Pulmonary artery endothelial cell (primary cell): ENCODE results near the gene SUN3. TPM values are rescaled to one million over a fixed set of nuclear protein-coding genes. Genes with fewer than 3 reads are reported as not detected.
A peak's percentile ranks its signal among the peaks of the same experiment; 100 is the strongest.

Experiments used
- DNase-seq: peaks from one replicate; pipeline ENCODE4 v3.0.0-alpha.2; 2011; ENCODE audit warnings: low read depth, low spot score
- total RNA-seq: library from RNA; depleted of rRNA; stranded (reverse); fragments of >200 nt; gene quantifications from 2 replicates; pipeline ENCODE4 v1.2.3, GENCODE V29; 2014

SUN3 gene
- total RNA-seq, 1 donor from 2014 or later: not detected

DNA sequence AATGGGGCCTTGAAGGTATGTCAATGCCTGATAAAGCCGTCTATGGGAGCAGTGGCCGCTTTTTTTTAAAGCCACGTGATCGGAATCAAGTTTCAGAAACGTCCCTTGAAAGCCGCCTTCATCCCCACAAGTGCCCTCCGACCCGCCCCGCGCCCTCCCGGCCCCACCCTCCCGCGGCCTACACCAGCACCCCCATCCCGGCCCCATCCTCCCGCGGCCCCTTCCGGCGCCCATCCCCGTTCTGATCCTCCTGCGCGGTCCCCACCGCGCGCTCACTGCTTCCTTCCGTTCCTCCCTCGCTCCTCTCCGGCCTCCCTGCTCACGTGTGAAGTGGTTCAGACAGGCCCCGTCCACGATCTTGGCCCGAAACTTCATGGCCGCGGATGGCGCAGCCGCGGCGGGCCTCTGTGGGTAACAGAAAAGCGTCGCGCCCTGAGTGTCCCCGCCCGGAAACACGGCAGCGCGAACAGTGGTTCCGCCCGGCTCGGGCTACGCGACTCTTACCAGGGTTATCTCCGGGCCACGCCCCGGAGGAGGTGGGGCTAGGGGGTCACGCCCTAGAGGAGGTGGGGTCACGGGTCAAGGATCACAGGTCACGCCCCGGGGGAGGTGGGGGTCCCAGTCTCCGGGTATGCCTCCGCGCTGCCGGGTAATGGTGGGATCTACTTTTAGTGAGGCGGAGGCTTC is 49.6 kb downstream of the SUN3 start, which contains the start of gene HUS1:
TSS of gene HUS1 (minus strand) at position 471 of the 687 bp plus-strand sequence. CDS start at position 375, 96 bp downstream.
- DNase-seq: peak; percentile 26

GRCh38 chr7:47978790-47979144 is 50.1 kb downstream of the SUN3 start:
- DNase-seq: no peak

DNA sequence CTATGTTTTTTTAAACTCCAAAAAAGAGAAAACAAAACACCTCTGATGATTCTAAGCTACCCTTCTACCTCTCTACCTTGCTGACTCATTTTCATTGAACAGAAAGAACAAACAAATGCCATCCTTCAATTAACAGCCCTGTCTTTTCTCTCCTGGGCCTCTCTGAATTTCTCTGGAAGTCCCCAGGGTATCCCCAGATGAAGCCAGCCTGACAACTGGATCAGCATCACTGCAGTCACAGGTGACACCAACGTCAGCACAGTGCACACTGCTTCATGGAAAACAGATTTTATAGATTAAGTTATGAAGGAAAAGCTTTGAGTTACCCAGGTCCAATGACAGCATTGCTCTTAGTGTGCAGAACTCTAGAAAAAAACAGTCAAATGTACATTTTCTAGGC is 55.2 kb downstream of the SUN3 start:
- DNase-seq: no peak

- DNase-seq: no peak
Measured at GRCh38 chr7:47970761-47971160, 58.1 kb downstream of the SUN3 start.

DNA sequence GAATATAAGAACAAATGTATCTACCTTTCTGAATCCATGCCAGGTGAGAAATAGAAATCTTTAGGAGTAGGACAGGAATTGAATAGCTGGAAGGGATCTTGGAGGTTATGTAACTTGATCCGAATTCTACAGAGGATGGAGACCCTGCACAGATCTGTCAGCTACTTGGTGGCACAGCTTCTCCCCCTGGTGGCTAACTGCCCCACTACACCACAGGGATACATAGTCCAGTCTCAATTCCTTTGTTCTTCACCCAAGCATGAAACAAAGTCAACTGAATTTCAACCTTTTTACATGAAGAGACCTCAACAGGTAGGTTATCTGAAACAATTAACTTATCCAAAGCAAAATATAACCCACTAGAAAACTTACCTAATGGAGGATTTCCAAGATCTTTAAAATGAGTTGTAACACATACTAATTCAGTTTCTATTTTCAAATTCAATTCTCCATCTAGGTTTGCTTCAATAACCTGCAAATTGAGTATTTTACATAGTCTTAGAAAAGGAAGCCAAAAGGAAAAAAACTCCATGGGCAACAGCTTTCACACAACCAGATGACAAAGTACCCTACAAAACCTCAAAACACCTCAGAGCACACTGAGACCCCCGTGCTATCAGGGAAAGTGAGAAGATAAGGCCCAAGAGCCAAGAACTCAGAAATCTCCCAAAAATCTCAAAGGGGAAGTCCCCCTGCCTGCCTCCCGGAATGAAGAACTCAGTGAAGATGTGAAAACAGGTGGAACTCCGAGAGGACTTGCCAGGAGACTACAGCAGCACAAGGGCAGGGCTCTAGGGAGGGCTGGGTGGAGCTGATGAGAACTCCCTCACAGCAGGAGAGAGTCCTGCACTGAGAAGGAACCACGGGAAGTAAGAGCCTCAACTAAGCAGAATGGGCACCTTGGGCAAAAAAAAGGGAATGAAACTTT is 59.8 kb downstream of the SUN3 start:
- DNase-seq: peak; percentile 69

DNA sequence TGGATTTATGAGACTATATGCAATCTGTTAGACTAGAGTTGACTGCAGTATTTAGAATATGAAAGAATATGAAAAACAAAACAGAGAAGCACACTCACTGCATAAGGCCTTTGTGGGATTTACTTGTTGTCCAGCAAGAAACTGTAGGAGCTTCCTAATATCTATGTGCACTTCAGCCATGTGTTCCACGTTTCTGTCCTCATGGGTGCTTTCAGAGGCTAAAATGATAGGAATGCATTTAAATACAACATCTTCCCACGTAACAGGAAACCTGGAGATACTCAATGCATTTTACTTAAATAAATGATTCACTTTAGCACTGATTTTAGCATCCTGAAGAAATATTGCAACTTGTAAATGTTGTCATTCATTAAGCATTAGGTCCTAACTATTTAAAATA is 61.2 kb downstream of the SUN3 start:
- DNase-seq: no peak

DNA sequence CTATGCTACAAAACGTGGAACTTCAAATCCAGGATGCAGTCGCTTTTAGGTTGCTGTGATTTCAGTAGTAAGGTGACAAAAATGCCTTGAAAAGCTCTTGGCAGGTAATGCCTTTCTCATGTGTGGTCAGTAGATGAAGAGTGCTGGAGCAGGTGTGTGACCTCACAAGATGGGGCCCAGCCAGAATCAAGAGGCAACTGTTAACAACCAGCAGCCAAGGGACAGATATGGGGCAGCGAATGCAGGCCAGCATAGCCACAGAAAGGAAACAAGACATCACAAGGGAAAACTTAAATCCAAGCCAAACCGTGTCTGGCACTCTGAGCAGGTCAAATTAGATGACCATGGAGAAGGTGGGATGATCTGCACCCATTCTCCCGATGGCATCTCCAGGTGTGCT is 61.8 kb downstream of the SUN3 start:
- DNase-seq: no peak

DNA sequence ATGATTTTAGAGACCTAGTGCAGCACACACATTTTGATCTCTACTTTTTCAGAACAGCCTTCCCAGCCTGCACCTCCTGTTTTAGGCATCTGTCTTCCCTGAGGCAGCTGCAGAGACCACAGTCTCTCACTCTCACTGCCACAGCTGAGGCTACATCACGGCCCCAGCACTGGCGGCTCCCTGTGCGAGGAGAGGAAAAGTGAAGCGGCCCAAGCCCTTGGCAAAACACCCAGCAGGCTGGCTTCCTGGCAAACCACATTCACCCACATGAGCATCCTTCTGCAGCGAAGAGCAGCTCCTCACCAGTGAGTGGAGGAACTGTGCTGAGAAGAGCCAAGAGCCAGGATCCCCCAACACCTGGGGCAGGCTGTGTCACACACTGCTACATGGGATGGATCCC is 63.5 kb downstream of the SUN3 start:
- DNase-seq: no peak

- no peak for DNase-seq
Measured at GRCh38 chr7:47962262-47962661, 66.6 kb downstream of the SUN3 start.

DNA sequence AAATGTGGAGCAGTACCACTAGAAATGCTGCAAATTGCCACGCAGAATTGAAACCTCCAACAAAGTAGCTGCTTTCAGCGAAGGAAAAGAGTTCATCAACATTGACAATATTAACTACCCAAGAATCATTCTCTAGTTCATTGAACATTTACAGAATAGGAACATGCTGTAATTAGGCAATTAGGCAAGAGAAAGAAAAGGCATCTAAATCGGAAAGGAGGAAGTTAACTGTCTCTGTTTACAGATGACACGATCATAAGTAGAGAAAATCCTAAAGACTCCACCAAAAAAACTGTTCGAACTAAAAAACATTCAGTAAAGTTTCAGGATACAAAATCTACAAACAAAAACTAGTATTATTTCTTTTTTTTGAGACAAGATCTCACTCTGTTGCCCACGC is 71.8 kb downstream of the SUN3 start:
- no peak for DNase-seq

DNA sequence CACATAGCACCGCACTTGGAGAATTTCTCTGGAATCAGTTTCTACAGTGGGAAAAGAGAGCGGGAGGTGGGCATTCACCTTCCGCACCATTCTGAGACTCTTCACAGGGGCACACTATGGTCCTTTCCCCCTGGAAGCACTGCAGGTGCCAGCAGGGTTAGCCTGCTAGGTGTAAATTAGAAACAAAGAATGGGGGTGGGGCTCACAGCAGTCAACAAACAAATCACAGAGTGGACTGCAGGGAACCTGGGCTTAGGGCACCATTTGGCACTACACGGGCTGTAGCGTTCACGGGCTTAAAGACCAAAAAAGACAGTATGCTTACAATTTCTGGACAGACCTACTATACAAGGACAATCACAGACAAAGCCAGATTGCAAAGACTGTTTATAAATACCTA is 72.7 kb downstream of the SUN3 start:
- DNase-seq: no peak

- no peak for DNase-seq
Measured at GRCh38 chr7:47954231-47954911, 74.5 kb downstream of the SUN3 start.

DNA sequence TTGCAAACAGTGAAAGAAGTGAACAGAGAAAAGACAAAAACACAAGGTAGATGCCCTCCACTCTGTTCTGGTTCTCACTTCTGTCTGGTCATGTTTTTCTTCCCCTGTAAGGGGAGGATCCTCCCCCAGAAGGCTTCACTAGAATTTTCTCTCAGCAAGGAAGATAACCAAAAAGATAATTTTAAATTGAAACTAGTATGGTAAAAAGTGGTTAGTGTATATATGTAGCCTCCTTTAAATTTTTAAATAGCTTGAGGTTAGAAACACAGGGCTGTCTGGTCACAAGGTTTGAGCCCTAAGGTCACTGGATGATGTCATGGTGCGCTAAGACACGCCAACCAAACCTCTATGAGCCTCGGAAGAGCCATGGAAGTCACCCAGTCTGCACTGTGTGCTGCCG is 75.1 kb downstream of the SUN3 start:
- no peak for DNase-seq

DNA sequence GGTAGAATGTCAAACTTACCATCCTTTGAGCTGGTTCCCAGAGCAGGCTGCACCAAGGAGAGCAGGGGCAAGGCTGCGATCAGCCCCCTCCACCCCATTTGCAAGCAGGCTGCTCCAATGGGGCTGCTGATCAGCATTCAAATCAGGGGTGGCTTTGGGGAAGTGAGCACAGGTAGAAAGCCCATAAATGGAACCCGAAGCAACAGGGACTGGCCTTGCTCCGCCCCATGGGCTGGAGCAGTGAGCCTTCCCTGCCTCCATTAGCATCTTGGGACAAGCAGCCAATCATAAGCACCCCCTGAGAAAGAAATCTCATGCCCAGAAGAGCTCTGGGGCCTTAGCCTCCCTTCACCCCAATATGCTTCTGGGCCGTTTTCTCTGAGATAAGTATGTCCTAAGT is 76.7 kb downstream of the SUN3 start:
- no peak for DNase-seq

- DNase-seq: no peak
Measured at GRCh38 chr7:47951374-47951773, 77.5 kb downstream of the SUN3 start.

DNA sequence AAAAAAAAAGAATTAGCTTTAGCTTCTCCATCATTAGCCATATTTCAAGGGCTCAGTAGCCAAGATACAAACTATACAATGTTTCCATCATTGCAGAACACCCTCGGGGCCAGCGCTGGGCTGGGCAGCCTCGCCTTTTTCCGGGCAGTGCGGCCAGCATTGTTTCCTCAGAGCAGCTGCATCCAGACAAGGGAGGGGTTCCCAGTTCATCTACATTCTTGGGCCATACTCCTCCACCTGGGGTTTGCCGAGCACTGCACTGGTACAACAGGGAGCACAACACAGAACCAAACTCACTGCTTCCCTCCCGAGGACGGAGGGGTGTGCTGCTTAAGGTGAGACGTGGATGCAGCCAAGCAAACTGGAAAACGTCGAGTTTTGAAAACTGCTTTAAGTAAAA is 78.2 kb downstream of the SUN3 start:
- peak; percentile 84 for DNase-seq

DNA sequence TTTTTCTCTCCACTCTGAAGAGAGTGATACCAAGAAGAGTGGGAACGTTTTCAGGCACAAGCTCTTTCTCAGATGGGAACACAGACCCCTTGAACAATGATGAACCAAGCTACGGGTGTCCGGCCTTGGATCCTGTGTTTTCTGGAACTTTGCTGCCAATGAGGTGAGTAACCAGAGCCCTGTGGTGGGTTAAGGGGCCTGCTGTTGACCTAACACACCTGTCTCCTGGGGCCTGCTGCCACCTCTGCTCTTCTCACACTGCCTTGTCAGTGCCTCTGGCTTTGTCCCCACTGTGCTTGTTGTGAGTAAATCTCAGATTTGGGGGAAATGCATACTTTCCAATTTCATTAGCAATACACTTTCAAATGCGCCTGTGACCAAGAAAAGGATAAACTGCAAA is 79.2 kb downstream of the SUN3 start:
- no peak for DNase-seq

DNA sequence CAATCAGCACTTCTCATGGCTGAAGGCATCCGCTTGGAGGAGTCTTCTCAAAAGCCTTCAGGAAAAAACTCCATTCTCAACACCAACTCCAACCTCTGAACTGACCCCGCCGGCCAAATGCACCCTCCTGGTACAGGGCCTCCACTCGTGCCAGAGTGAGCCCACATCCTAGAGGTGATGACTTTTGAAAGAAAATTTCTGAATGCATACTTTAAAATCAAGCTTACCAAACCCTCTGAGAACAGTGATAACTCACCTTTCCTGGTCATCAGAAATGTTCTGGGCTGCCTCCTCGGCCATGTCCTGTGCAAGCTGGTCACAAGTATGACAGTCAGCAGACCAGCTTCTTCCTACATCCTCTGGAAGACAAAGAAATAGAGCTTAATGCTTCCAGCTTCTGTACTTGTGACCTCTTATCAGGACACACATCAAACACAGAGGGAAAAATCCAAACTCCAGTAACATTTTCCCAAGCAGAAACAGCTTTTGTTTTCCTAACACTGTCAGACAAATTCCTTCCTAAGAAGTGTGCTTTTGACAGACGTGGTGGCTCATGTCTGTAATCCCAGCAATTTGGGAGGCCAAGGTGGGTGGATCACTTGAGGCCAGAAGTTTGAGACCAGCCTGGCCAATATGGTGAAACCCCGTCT is 80.6 kb downstream of the SUN3 start, which contains the start of gene PKD1L1:
TSS of gene PKD1L1 (minus strand) at position 326 of the 650 bp plus-strand sequence. CDS start at position 300, 26 bp downstream.
- peak; percentile 67 for DNase-seq

DNA sequence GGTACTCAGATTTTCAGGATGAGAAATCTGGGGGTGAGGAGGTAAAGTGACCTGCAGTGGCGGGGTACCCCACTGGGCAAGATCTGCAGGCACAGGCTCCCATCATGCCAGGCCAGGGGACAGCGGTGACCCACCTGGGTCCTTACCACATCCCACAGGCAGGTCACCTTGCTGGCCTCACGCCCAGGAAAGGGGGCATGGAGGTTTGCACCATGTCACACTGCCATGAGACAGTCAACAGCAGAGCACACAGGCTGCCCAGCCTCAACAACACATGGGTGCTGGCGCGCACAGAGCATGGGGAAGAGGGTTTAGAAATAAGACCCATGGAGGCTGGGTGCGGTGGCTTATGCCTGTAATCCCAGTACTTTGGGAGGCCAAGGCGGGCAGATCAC is 81.6 kb downstream of the SUN3 start:
- DNase-seq: no peak

DNA sequence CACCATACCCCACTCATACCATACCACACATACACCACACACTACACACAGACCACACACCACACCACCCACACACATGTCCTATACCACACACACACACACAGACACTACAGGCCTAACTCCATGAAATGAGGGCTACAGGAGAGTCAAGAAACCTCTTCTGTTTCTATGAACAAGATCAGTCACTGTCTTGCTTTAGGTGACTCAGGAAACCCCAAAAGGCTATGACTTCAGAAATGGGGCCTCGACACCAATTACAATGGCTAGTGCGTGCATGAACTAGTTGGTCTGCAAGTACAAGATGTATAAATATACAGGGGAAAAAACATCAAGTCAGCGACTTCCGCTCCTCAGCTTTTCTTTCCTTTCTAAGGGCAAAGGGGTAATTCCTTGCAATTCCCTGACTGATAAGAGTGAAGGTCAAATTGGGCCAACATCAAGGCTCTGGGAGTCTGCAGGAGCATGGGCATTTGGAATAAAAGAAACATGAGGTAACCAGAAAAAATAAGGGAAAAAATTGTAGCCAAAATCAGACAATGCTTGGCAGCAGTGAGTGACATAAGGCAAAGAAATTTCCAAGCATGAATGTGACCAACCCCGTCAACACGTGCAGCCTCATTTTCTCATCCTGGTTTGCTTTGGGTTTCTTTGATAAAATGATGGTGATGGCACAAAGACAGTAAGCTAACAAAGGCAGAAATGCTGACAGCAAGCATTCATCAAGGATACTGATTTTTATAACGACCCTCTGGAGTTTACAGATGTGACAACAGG is 82.1 kb downstream of the SUN3 start:
- DNase-seq: peak; percentile 98
